GM23338 (cell line): ENCODE data around the gene CCT2. TPM values are rescaled to one million over a fixed set of nuclear protein-coding genes. Genes with fewer than 3 reads are reported as not detected.

Source experiments
- ATAC-seq: fragments of 200-7000 bp; cut with Tn5 transposase; 3 replicates; pipeline ENCODE4 v1.9.1; 2020
- DNase-seq: peaks from one replicate; pipeline ENCODE4 v3.0.0-alpha.2; 2015; ENCODE audit warnings: low spot score
- H2AFZ ChIP-seq: fragments of 200-600 bp; sonication (generic); 2 replicates; pipeline ENCODE4 v1.8.0; 2016; ENCODE audit warnings: antibody characterized with exemption, mild to moderate bottlenecking, moderate library complexity
- H3F3A ChIP-seq: fragments of 200-600 bp; sonication (generic); replicated peaks from 2 replicates; pipeline ENCODE4 v1.8.0; 2017; ENCODE audit warnings: antibody characterized with exemption, mixed run types, low read depth
- H3K27ac ChIP-seq: fragments of 200-600 bp; sonication (generic); 2 replicates; pipeline ENCODE4 v1.6.1; 2016; ENCODE audit warnings: low read depth
- H3K27me3 ChIP-seq: fragments of 200-600 bp; sonication (generic); 2 replicates; pipeline ENCODE4 v1.8.0; 2016; ENCODE audit warnings: mild to moderate bottlenecking, mixed run types, moderate library complexity; ENCODE audit not compliant: insufficient read depth
- H3K36me3 ChIP-seq: fragments of 200-600 bp; sonication (generic); 2 replicates; pipeline ENCODE4 v1.8.0; 2016; ENCODE audit warnings: mild to moderate bottlenecking; ENCODE audit not compliant: insufficient read depth
- H3K4me1 ChIP-seq: fragments of 200-600 bp; sonication (generic); 2 replicates; pipeline ENCODE4 v1.8.0; 2016; ENCODE audit warnings: mild to moderate bottlenecking, moderate library complexity; ENCODE audit not compliant: insufficient read depth
- H3K4me2 ChIP-seq: fragments of 200-600 bp; sonication (generic); 2 replicates; pipeline ENCODE4 v1.7.1; 2017; ENCODE audit warnings: mixed run types
- H3K4me3 ChIP-seq: fragments of 200-600 bp; sonication (generic); 2 replicates; pipeline ENCODE4 v1.6.1; 2016; ENCODE audit warnings: mixed run types
- H3K79me2 ChIP-seq: fragments of 200-600 bp; sonication (generic); replicated peaks from 2 replicates; pipeline ENCODE4 v1.8.0; 2017; ENCODE audit warnings: mild to moderate bottlenecking; ENCODE audit not compliant: insufficient read depth
- H3K9me2 ChIP-seq: fragments of 200-600 bp; sonication (generic); 2 replicates; pipeline ENCODE4 v1.8.0; 2017; ENCODE audit not compliant: insufficient read depth
- H4K20me1 ChIP-seq: fragments of 200-600 bp; sonication (generic); replicated peaks from 2 replicates; pipeline ENCODE4 v1.8.0; 2017; ENCODE audit warnings: mild to moderate bottlenecking; ENCODE audit not compliant: insufficient read depth
- H3K27ac Mint-ChIP-seq: 2 replicates; pipeline ENCODE4 v1.8.0; 2020; ENCODE audit warnings: inconsistent platforms, mild to moderate bottlenecking, moderate library complexity, mixed read lengths
- H3K27me3 Mint-ChIP-seq: 3 replicates; pipeline ENCODE4 v1.8.0; 2022; ENCODE audit warnings: low read depth, mild to moderate bottlenecking, moderate library complexity, mixed read lengths, inconsistent platforms; ENCODE audit not compliant: insufficient read depth, poor library complexity
- H3K36me3 Mint-ChIP-seq: 3 replicates; pipeline ENCODE4 v1.8.0; 2021; ENCODE audit warnings: low read depth, mild to moderate bottlenecking, inconsistent platforms, moderate library complexity, mixed read lengths
- H3K4me1 Mint-ChIP-seq: 3 replicates; pipeline ENCODE4 v1.8.0; 2020; ENCODE audit warnings: mild to moderate bottlenecking, inconsistent platforms, mixed read lengths
- H3K4me3 Mint-ChIP-seq: 3 replicates; pipeline ENCODE4 v1.8.0; 2021; ENCODE audit warnings: moderate library complexity, mild to moderate bottlenecking, inconsistent platforms, mixed read lengths
- H3K9me3 Mint-ChIP-seq: 3 replicates; pipeline ENCODE4 v1.8.0; 2020; ENCODE audit warnings: moderate library complexity, mild to moderate bottlenecking, inconsistent platforms, mixed read lengths
- CREB1 ChIP-seq: fragments of 250-450 bp; sonication (Bioruptor Pico); IDR thresholded peaks from 2 replicates; pipeline ENCODE4 v1.5.0; 2020; ENCODE audit warnings: low read depth, mild to moderate bottlenecking, moderate library complexity
- EZH2 ChIP-seq: fragments of 200-600 bp; sonication (generic); IDR thresholded peaks from one replicate; pipeline ENCODE4 v1.8.0; 2017; ENCODE audit warnings: antibody characterized with exemption, mild to moderate bottlenecking, low read depth; ENCODE audit not compliant: unreplicated experiment
- JUNB ChIP-seq: IDR thresholded peaks from one replicate; pipeline ENCODE4 v1.6.1; 2016; ENCODE audit warnings: antibody characterized with exemption; ENCODE audit not compliant: unreplicated experiment
- NANOG ChIP-seq: IDR thresholded peaks from 2 replicates; pipeline ENCODE4 v1.6.1; 2016; ENCODE audit warnings: antibody characterized with exemption, borderline replicate concordance
- POLR2AphosphoS5 ChIP-seq: IDR thresholded peaks from 2 replicates; pipeline ENCODE4 v1.6.1; 2016; ENCODE audit warnings: antibody characterized with exemption, low read depth
- ZNF114 ChIP-seq: fragments of 250-450 bp; sonication (Bioruptor Pico); IDR thresholded peaks from 2 replicates; pipeline ENCODE4 v1.5.0; 2020; ENCODE audit warnings: mild to moderate bottlenecking, moderate library complexity
- polyA plus RNA-seq: library from polyadenylated mRNA; unstranded; fragments of >200 nt; fragmentation: Nextera tagmentation; extraction: Ambion mirVana; gene quantifications from 2 replicates; pipeline ENCODE4 v1.2.1, GENCODE V29; 2016
- total RNA-seq: library from RNA; depleted of rRNA; stranded (reverse); fragments of >200 nt; shearing (Covaris generic); gene quantifications from 2 replicates; pipeline ENCODE4 v1.2.3, GENCODE V29; 2014
- TF ChIP-seq, protein P1 (sequence below): IDR thresholded peaks from one replicate; pipeline ENCODE4 v1.6.1; 2018; ENCODE audit warnings: antibody characterized with exemption; ENCODE audit not compliant: unreplicated experiment
- TF ChIP-seq, protein P2 (sequence below): fragments of 250-450 bp; sonication (Bioruptor Pico); IDR thresholded peaks from 2 replicates; pipeline ENCODE4 v1.5.0; 2020; ENCODE audit warnings: mild to moderate bottlenecking, moderate library complexity

Gene CCT2
- total and polyA plus RNA-seq, 2 experiments from 2014 or later = 434 to 778 TPM

GRCh38 chr12:69601962-69602685 lies 16.9 kb downstream of the CCT2 start (continued):
- TF ChIP-seq, protein P1, sequence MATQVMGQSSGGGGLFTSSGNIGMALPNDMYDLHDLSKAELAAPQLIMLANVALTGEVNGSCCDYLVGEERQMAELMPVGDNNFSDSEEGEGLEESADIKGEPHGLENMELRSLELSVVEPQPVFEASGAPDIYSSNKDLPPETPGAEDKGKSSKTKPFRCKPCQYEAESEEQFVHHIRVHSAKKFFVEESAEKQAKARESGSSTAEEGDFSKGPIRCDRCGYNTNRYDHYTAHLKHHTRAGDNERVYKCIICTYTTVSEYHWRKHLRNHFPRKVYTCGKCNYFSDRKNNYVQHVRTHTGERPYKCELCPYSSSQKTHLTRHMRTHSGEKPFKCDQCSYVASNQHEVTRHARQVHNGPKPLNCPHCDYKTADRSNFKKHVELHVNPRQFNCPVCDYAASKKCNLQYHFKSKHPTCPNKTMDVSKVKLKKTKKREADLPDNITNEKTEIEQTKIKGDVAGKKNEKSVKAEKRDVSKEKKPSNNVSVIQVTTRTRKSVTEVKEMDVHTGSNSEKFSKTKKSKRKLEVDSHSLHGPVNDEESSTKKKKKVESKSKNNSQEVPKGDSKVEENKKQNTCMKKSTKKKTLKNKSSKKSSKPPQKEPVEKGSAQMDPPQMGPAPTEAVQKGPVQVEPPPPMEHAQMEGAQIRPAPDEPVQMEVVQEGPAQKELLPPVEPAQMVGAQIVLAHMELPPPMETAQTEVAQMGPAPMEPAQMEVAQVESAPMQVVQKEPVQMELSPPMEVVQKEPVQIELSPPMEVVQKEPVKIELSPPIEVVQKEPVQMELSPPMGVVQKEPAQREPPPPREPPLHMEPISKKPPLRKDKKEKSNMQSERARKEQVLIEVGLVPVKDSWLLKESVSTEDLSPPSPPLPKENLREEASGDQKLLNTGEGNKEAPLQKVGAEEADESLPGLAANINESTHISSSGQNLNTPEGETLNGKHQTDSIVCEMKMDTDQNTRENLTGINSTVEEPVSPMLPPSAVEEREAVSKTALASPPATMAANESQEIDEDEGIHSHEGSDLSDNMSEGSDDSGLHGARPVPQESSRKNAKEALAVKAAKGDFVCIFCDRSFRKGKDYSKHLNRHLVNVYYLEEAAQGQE = no peak
- TF ChIP-seq EZH2 = no peak
- TF ChIP-seq CREB1 (CRISPR knock-in tag) = no peak
- TF ChIP-seq NANOG = no peak
- TF ChIP-seq POLR2AphosphoS5 = no peak
- TF ChIP-seq ZNF114 (CRISPR knock-in tag) = no peak

GRCh38 chr12:69602954-69603353 lies 17.7 kb downstream of the CCT2 start:
- no peaks in the 10 kb centered on the region for H3K4me1 Mint-ChIP-seq
- Histone ChIP-seq H3K9me2 (no peaks in the 10 kb centered on the region), H3K36me3 (peaks cover 37% of the 10 kb centered on the region), H3K4me1 (no peaks in the 10 kb centered on the region), H3F3A (peaks cover 10% of the 10 kb centered on the region; the same call in 1 of the 2 replicates), H3K4me2 (no peak overlapping the region), H3K27ac (no peak overlapping the region), H3K79me2 (no peaks in the 10 kb centered on the region), H2AFZ (no peak overlapping the region), H3K4me3 (no peak overlapping the region), H4K20me1 (peaks cover 23% of the 10 kb centered on the region), H3K27me3 (no peaks in the 10 kb centered on the region)
- ATAC-seq = peak; percentile 63
- peaks cover 4% of the 10 kb centered on the region; the same call in 1 of the 3 replicates for H3K9me3 Mint-ChIP-seq
- no peak overlapping the region for H3K27ac Mint-ChIP-seq
- H3K4me3 Mint-ChIP-seq = no peak overlapping the region
- H3K36me3 Mint-ChIP-seq = peaks cover 60% of the 10 kb centered on the region
- peaks cover 7% of the 10 kb centered on the region for H3K27me3 Mint-ChIP-seq
- DNase-seq = peak; percentile 35
- TF ChIP-seq NANOG = no peak
- TF ChIP-seq, protein P2, sequence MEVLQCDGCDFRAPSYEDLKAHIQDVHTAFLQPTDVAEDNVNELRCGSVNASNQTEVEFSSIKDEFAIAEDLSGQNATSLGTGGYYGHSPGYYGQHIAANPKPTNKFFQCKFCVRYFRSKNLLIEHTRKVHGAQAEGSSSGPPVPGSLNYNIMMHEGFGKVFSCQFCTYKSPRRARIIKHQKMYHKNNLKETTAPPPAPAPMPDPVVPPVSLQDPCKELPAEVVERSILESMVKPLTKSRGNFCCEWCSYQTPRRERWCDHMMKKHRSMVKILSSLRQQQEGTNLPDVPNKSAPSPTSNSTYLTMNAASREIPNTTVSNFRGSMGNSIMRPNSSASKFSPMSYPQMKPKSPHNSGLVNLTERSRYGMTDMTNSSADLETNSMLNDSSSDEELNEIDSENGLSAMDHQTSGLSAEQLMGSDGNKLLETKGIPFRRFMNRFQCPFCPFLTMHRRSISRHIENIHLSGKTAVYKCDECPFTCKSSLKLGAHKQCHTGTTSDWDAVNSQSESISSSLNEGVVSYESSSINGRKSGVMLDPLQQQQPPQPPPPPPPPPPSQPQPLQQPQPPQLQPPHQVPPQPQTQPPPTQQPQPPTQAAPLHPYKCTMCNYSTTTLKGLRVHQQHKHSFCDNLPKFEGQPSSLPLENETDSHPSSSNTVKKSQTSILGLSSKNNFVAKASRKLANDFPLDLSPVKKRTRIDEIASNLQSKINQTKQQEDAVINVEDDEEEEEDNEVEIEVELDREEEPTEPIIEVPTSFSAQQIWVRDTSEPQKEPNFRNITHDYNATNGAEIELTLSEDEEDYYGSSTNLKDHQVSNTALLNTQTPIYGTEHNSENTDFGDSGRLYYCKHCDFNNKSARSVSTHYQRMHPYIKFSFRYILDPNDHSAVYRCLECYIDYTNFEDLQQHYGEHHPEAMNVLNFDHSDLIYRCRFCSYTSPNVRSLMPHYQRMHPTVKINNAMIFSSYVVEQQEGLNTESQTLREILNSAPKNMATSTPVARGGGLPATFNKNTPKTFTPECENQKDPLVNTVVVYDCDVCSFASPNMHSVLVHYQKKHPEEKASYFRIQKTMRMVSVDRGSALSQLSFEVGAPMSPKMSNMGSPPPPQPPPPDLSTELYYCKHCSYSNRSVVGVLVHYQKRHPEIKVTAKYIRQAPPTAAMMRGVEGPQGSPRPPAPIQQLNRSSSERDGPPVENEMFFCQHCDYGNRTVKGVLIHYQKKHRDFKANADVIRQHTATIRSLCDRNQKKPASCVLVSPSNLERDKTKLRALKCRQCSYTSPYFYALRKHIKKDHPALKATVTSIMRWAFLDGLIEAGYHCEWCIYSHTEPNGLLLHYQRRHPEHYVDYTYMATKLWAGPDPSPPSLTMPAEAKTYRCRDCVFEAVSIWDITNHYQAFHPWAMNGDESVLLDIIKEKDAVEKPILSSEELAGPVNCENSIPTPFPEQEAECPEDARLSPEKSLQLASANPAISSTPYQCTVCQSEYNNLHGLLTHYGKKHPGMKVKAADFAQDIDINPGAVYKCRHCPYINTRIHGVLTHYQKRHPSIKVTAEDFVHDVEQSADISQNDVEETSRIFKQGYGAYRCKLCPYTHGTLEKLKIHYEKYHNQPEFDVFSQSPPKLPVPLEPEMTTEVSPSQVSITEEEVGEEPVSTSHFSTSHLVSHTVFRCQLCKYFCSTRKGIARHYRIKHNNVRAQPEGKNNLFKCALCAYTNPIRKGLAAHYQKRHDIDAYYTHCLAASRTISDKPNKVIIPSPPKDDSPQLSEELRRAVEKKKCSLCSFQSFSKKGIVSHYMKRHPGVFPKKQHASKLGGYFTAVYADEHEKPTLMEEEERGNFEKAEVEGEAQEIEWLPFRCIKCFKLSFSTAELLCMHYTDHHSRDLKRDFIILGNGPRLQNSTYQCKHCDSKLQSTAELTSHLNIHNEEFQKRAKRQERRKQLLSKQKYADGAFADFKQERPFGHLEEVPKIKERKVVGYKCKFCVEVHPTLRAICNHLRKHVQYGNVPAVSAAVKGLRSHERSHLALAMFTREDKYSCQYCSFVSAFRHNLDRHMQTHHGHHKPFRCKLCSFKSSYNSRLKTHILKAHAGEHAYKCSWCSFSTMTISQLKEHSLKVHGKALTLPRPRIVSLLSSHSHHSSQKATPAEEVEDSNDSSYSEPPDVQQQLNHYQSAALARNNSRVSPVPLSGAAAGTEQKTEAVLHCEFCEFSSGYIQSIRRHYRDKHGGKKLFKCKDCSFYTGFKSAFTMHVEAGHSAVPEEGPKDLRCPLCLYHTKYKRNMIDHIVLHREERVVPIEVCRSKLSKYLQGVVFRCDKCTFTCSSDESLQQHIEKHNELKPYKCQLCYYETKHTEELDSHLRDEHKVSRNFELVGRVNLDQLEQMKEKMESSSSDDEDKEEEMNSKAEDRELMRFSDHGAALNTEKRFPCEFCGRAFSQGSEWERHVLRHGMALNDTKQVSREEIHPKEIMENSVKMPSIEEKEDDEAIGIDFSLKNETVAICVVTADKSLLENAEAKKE (CRISPR knock-in tag) = no peak
- no peak for TF ChIP-seq JUNB
- TF ChIP-seq, protein P1 = no peak
- TF ChIP-seq EZH2 = no peak
